GM19324 (cell line): ENCODE data around the gene UQCRC1.

ENCODE experiments used
- ATAC-seq: cut with Tn5 transposase; IDR thresholded peaks from one replicate; pipeline ENCODE4 v1.9.1; 2021; ENCODE audit warnings: mild to moderate bottlenecking, moderate library complexity; ENCODE audit not compliant: unreplicated experiment, low FRiP score

UQCRC1 gene

GRCh38 chr3:48576647-48577046, 32.8 kb downstream of the UQCRC1 start:
- no peak for ATAC-seq

GRCh38 chr3:48575366-48575765, 34.1 kb downstream of the UQCRC1 start:
- ATAC-seq: no peak

- ATAC-seq: no peak
Observed at GRCh38 chr3:48573973-48574585, 35.4 kb downstream of the UQCRC1 start.

- ATAC-seq: no peak
Observed at GRCh38 chr3:48572517-48572916, 36.9 kb downstream of the UQCRC1 start.

- no peak for ATAC-seq
Observed at GRCh38 chr3:48571938-48572337, 37.5 kb downstream of the UQCRC1 start.

GRCh38 chr3:48569808-48570450, 39.5 kb downstream of the UQCRC1 start:
- ATAC-seq: no peak

GRCh38 chr3:48569400-48569799, 40.0 kb downstream of the UQCRC1 start:
- no peak for ATAC-seq

- no peak for ATAC-seq
Observed at GRCh38 chr3:48568476-48568875, 41.0 kb downstream of the UQCRC1 start.

GRCh38 chr3:48567500-48567899, 41.9 kb downstream of the UQCRC1 start:
- ATAC-seq: no peak

GRCh38 chr3:48567090-48567489, 42.4 kb downstream of the UQCRC1 start:
- ATAC-seq: no peak

GRCh38 chr3:48566401-48566760, 43.1 kb downstream of the UQCRC1 start:
- no peak for ATAC-seq

GRCh38 chr3:48565591-48566400, 43.6 kb downstream of the UQCRC1 start:
- ATAC-seq: no peak

GRCh38 chr3:48565186-48565585, 44.3 kb downstream of the UQCRC1 start:
- no peak for ATAC-seq

GRCh38 chr3:48564667-48565066, 44.8 kb downstream of the UQCRC1 start:
- ATAC-seq: no peak

- ATAC-seq: no peak
Observed at GRCh38 chr3:48564022-48564421, 45.4 kb downstream of the UQCRC1 start.

- ATAC-seq: no peak
Observed at GRCh38 chr3:48563382-48563918, 46.0 kb downstream of the UQCRC1 start, which contains the start of gene UCN2. Gene UCN2, minus strand, starts transcription at chr3:48563781. Its CDS starts 657 bp downstream, at chr3:48563124.

- no peak for ATAC-seq
Observed at GRCh38 chr3:48562367-48563095, 46.9 kb downstream of the UQCRC1 start.

GRCh38 chr3:48561045-48561736, 48.3 kb downstream of the UQCRC1 start:
- ATAC-seq: no peak

GRCh38 chr3:48560648-48561018, 48.8 kb downstream of the UQCRC1 start:
- ATAC-seq: no peak

- ATAC-seq: no peak
Observed at GRCh38 chr3:48558493-48559134, 50.8 kb downstream of the UQCRC1 start.
